GM12878 (cell line): ENCODE results near the gene ARHGAP15. TPM values are rescaled to one million over a fixed set of nuclear protein-coding genes. Genes with fewer than 3 reads are reported as not detected.

Experiments
- BACH1 ChIP-seq: fragments of 450-650 bp; IDR thresholded peaks from 2 replicates; pipeline ENCODE4 v1.6.1; 2017; ENCODE audit warnings: mild to moderate bottlenecking, borderline replicate concordance
- BCL11A ChIP-seq: IDR thresholded peaks from 2 replicates; pipeline ENCODE4 v1.6.1; 2011; ENCODE audit warnings: low read depth, low read length
- CREM ChIP-seq: IDR thresholded peaks from 2 replicates; pipeline ENCODE4 v1.6.1; 2014; ENCODE audit warnings: antibody characterized with exemption, low read depth
- ELK1 ChIP-seq: IDR thresholded peaks from 2 replicates; pipeline ENCODE4 v1.6.1; 2012; ENCODE audit warnings: low read depth, low read length, improper control_type of control experiment
- FOXM1 ChIP-seq: IDR thresholded peaks from 2 replicates; pipeline ENCODE4 v1.6.1; 2012; ENCODE audit warnings: low read depth, mild to moderate bottlenecking, inconsistent platforms, low read length, moderate library complexity
- HDAC6 ChIP-seq: fragments of 200-600 bp; sonication (generic); IDR thresholded peaks from one replicate; pipeline ENCODE4 v1.8.0; 2017; ENCODE audit warnings: antibody characterized with exemption; ENCODE audit not compliant: unreplicated experiment
- HSF1 ChIP-seq: fragments of 150-350 bp; IDR thresholded peaks from 2 replicates; pipeline ENCODE4 v1.6.1; 2014; ENCODE audit warnings: mild to moderate bottlenecking, low read depth, low read length
- IKZF2 ChIP-seq, 2 experiments: fragments of 450-650 bp; IDR thresholded peaks; 2 replicates each; pipeline ENCODE4 v1.6.1; 2017; ENCODE audit warnings: mild to moderate bottlenecking in 2 of 2, moderate library complexity in 2 of 2
- MLLT1 ChIP-seq: fragments of 450-650 bp; IDR thresholded peaks from 2 replicates; pipeline ENCODE4 v1.6.1; 2016; ENCODE audit warnings: mild to moderate bottlenecking
- MTA2 ChIP-seq: fragments of 450-650 bp; IDR thresholded peaks from 2 replicates; pipeline ENCODE4 v1.6.1; 2016; ENCODE audit warnings: low read depth, mild to moderate bottlenecking, moderate library complexity
- NR2F1 ChIP-seq: fragments of 450-650 bp; conservative IDR thresholded peaks from 2 replicates; pipeline ENCODE4 v1.6.1; 2017; ENCODE audit warnings: mild to moderate bottlenecking
- POLR2AphosphoS5 ChIP-seq: IDR thresholded peaks from 2 replicates; pipeline ENCODE4 v1.6.1; 2011; ENCODE audit warnings: mild to moderate bottlenecking, low read length, inconsistent platforms
- SKIL ChIP-seq: fragments of 450-650 bp; IDR thresholded peaks from 2 replicates; pipeline ENCODE4 v1.6.1; 2017; ENCODE audit warnings: mild to moderate bottlenecking, low read depth, inconsistent platforms; ENCODE audit not compliant: poor library complexity, severe bottlenecking
- SMAD1 ChIP-seq: fragments of 450-650 bp; IDR thresholded peaks from 2 replicates; pipeline ENCODE4 v1.6.1; 2018; ENCODE audit warnings: mild to moderate bottlenecking, low read depth; ENCODE audit not compliant: partially characterized antibody
- SREBF2 ChIP-seq: IDR thresholded peaks from 2 replicates; pipeline ENCODE4 v1.6.1; 2012; ENCODE audit warnings: mild to moderate bottlenecking, low read length
- WRNIP1 ChIP-seq: IDR thresholded peaks from 2 replicates; pipeline ENCODE4 v1.6.1; 2011; ENCODE audit warnings: low read depth, low read length, improper control_type of control experiment, borderline replicate concordance
- YY1 ChIP-seq: IDR thresholded peaks from 2 replicates; pipeline ENCODE4 v1.6.1; 2011; ENCODE audit warnings: low read depth, mild to moderate bottlenecking, low read length
- ZBED1 ChIP-seq: IDR thresholded peaks from 2 replicates; pipeline ENCODE4 v1.6.1; 2016; ENCODE audit warnings: borderline replicate concordance
- ZBTB11 ChIP-seq: fragments of 450-650 bp; formaldehyde crosslinking; IDR thresholded peaks from 2 replicates; pipeline ENCODE4 v1.5.0; 2022; ENCODE audit warnings: mild to moderate bottlenecking, missing genetic modification characterization
- ZNF384 ChIP-seq: IDR thresholded peaks from 2 replicates; pipeline ENCODE4 v1.6.1; 2012; ENCODE audit warnings: low read depth, mild to moderate bottlenecking, low read length, improper control_type of control experiment, borderline replicate concordance
- polyA plus RNA-seq, 11 experiments: library from polyadenylated mRNA; depleted of rRNA in 4 of 11; unstranded in 6 of 11; stranded (reverse) in 5 of 11; fragments of >200 nt; fragmentation: Nextera tagmentation in 4 of 11; fragmentation: Illumina TruSeq in 1 of 11; extraction: Ambion mirVana in 4 of 11; extraction: Trizol in 1 of 11; gene quantifications; 1 replicate in 1 of 11; 2 replicates in 10 of 11; pipeline versions ENCODE4 v1.2.1 to v1.2.3, GENCODE V29; 2011 to 2016; ENCODE audit warnings: inconsistent platforms in 2 of 11, missing spikeins in 2 of 11, low read depth in 1 of 11
- total RNA-seq, 4 experiments: library from RNA; depleted of rRNA in 3 of 4; stranded (reverse); fragments of >200 nt in 3 of 4; fragmentation: Illumina TruSeq in 1 of 4; extraction: Trizol in 1 of 4; gene quantifications; 2 replicates each; pipeline versions ENCODE4 v1.2.1 to v1.2.3, GENCODE V29; 2013 to 2021

Gene ARHGAP15
- total and polyA plus RNA-seq, 10 of the 15 experiments (the other 5 are each of a cell fraction or from before 2014, with no cell fraction given): 38.0 to 92.6 (median 66.7) TPM

GRCh38 chr2:143132355-143132754, 3.1 kb downstream of the ARHGAP15 start (continued):
- TF ChIP-seq HSF1 (no peak), ELK1 (no peak), MTA2 (peak; percentile 28; the same call in 1 of the 2 replicates), ZBED1 (no peak), BACH1 (no peak), POLR2AphosphoS5 (no peak), IKZF2 (IDR thresholded peaks at IDR 0.05) (peak; percentile 12 to 24; a peak in 2 of 4 replicates), ZNF384 (no peak), SMAD1 (no peak), HDAC6 (no peak), SREBF2 (no peak), NR2F1 (no peak), FOXM1 (no peak), SKIL (peak; percentile 17), WRNIP1 (no peak), CREM (no peak), MLLT1 (0 out of 2 replicates have a peak, but pooled peaks have one; percentile 25), YY1 (no peak), ZBTB11 (CRISPR knock-in tag) (no peak), BCL11A (no peak)
- TF ChIP-seq, all 136 proteins: peak for 19
